ENCODE results near the gene MACROD2. TPM values are rescaled to one million over a fixed set of nuclear protein-coding genes. Genes with fewer than 3 reads are reported as not detected.

Gene MACROD2
- total RNA-seq, 1 experiment from 2014 or later: 3.7 TPM

GRCh38 chr20:14845199-14846160 is 850.2 kb downstream of the MACROD2 start:
- H3K9me2 ChIP-seq (ENCODE audit: insufficient read depth): no peaks in the 10 kb centered on the region
- H3K79me2 ChIP-seq (ENCODE audit: insufficient read depth, low read length): no peaks in the 10 kb centered on the region
- ChIA-PET POLR2A (no interaction called here), CTCF (no interaction called here), RAD21 (ENCODE audit: low non-redundant PET in 1 of 2, low total read pairs in 2 of 2, uncharacterized antibody in 2 of 2, unreplicated experiment in 2 of 2) (no interaction called here)
- no peaks in the 10 kb centered on the region for H3K36me3 ChIP-seq (ENCODE audit: control insufficient read depth in 1 of 2, insufficient read depth in 2 of 2, low read length in 2 of 2)
- TF ChIP-seq CTCF (IDR thresholded peaks at IDR 0.05 in 2 of 3, conservative IDR thresholded peaks at IDR 0.05 in 1 of 3; ENCODE audit: borderline replicate concordance in 1 of 3, insufficient read depth in 1 of 3, low read depth in 2 of 3, low read length in 2 of 3) (no peak), ZFX (IDR thresholded peaks at IDR 0.05) (no peak), ELF1 (IDR thresholded peaks at IDR 0.05; ENCODE audit: borderline replicate concordance, low read depth) (no peak), JUND (IDR thresholded peaks at IDR 0.05) (no peak), SIN3A (IDR thresholded peaks at IDR 0.05; ENCODE audit: low read depth) (no peak), FOSL1 (IDR thresholded peaks at IDR 0.05; ENCODE audit: low read depth) (no peak), SP1 (IDR thresholded peaks at IDR 0.05; ENCODE audit: low read depth) (no peak), EZH2 (IDR thresholded peaks at IDR 0.05) (no peak), ZNF274 (IDR thresholded peaks at IDR 0.05; ENCODE audit: low read depth, low read length) (no peak), POLR2AphosphoS5 (IDR thresholded peaks at IDR 0.05; ENCODE audit: low read depth, low read length) (no peak), POLR2A (IDR thresholded peaks at IDR 0.05; ENCODE audit: borderline replicate concordance, extremely low read depth, insufficient read depth, insufficient read length) (no peak)
- TF ChIP-seq, protein P1, sequence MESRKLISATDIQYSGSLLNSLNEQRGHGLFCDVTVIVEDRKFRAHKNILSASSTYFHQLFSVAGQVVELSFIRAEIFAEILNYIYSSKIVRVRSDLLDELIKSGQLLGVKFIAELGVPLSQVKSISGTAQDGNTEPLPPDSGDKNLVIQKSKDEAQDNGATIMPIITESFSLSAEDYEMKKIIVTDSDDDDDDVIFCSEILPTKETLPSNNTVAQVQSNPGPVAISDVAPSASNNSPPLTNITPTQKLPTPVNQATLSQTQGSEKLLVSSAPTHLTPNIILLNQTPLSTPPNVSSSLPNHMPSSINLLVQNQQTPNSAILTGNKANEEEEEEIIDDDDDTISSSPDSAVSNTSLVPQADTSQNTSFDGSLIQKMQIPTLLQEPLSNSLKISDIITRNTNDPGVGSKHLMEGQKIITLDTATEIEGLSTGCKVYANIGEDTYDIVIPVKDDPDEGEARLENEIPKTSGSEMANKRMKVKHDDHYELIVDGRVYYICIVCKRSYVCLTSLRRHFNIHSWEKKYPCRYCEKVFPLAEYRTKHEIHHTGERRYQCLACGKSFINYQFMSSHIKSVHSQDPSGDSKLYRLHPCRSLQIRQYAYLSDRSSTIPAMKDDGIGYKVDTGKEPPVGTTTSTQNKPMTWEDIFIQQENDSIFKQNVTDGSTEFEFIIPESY (IDR thresholded peaks at IDR 0.05; ENCODE audit: extremely low read depth, insufficient replicate concordance, low read length): no peak
- TF ChIP-seq, protein P2, sequence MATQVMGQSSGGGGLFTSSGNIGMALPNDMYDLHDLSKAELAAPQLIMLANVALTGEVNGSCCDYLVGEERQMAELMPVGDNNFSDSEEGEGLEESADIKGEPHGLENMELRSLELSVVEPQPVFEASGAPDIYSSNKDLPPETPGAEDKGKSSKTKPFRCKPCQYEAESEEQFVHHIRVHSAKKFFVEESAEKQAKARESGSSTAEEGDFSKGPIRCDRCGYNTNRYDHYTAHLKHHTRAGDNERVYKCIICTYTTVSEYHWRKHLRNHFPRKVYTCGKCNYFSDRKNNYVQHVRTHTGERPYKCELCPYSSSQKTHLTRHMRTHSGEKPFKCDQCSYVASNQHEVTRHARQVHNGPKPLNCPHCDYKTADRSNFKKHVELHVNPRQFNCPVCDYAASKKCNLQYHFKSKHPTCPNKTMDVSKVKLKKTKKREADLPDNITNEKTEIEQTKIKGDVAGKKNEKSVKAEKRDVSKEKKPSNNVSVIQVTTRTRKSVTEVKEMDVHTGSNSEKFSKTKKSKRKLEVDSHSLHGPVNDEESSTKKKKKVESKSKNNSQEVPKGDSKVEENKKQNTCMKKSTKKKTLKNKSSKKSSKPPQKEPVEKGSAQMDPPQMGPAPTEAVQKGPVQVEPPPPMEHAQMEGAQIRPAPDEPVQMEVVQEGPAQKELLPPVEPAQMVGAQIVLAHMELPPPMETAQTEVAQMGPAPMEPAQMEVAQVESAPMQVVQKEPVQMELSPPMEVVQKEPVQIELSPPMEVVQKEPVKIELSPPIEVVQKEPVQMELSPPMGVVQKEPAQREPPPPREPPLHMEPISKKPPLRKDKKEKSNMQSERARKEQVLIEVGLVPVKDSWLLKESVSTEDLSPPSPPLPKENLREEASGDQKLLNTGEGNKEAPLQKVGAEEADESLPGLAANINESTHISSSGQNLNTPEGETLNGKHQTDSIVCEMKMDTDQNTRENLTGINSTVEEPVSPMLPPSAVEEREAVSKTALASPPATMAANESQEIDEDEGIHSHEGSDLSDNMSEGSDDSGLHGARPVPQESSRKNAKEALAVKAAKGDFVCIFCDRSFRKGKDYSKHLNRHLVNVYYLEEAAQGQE (IDR thresholded peaks at IDR 0.05; ENCODE audit: low read depth): no peak
- no TSS peak for BruUV-seq (replicated peaks)
- no peak overlapping the region for H3K4me2 ChIP-seq (ENCODE audit: low read length)
- H3K27ac ChIP-seq (ENCODE audit: low read depth, low read length): no peak overlapping the region
- no peaks in the 10 kb centered on the region for H3K27me3 ChIP-seq (ENCODE audit: insufficient read depth, low read length)
- no peaks in the 10 kb centered on the region for H4K20me1 ChIP-seq (ENCODE audit: insufficient read depth)
- no peaks in the 10 kb centered on the region for H3K9me3 ChIP-seq (ENCODE audit: control insufficient read depth in 1 of 2, insufficient read depth in 1 of 2, low read depth in 1 of 2, low read length in 2 of 2)
- H3K4me1 ChIP-seq (ENCODE audit: control insufficient read depth in 1 of 2, insufficient read depth in 2 of 2, low read length in 2 of 2): no peaks in the 10 kb centered on the region
- no peak for DNase-seq (ENCODE audit: low read depth, low spot score)
- H3K9ac ChIP-seq (ENCODE audit: low read length): no peak overlapping the region
- H2AFZ ChIP-seq (ENCODE audit: low read depth, low read length, poor library complexity, severe bottlenecking): no peak overlapping the region
- ATAC-seq: no peak
- intact Hi-C loops (cut with micrococcal nuclease): no loop called here
- H3K4me3 ChIP-seq (replicated peaks in 1 of 2; ENCODE audit: low read depth in 1 of 2, low read length in 2 of 2): no peak overlapping the region

Data from HCT116 (cell line).